Lung (tissue), 12 donors: ENCODE data around the gene RRN3. TPM values are rescaled to one million over a fixed set of nuclear protein-coding genes. Genes with fewer than 3 reads are reported as not detected.
"Not testable (repeated sequence)": the region's sequence is repeated elsewhere in the genome, so short reads cannot be mapped to it uniquely, and the experiment has no call there.

Experiments
- ATAC-seq: fragments of 200-7000 bp; cut with Tn5 transposase; one replicate; pipeline ENCODE4 v1.9.1; 2020; ENCODE audit warnings: moderate number of reproducible peaks; ENCODE audit not compliant: insufficient read depth, low FRiP score
- DNase-seq, 3 donors: peaks; one replicate each; pipeline ENCODE4 v3.0.0-alpha.2; 2013 to 2017
- H3K27ac ChIP-seq, 2 donors: one replicate each; pipeline ENCODE4 v1.5.1; 2013; ENCODE audit warnings: mild to moderate bottlenecking in 2 of 2, moderate library complexity in 2 of 2, control low read depth in 1 of 2, inconsistent platforms in 1 of 2, low read depth in 1 of 2, low read length in 1 of 2
- H3K27me3 ChIP-seq, 3 donors: one replicate each; pipeline ENCODE4 v1.5.1; 2013; ENCODE audit warnings: low read length in 2 of 3; ENCODE audit not compliant: control insufficient read depth in 3 of 3, insufficient read depth in 3 of 3
- H3K36me3 ChIP-seq, 4 donors: one replicate each; pipeline ENCODE4 v1.5.1; 2013; ENCODE audit warnings: low read length in 4 of 4, mild to moderate bottlenecking in 1 of 4, moderate library complexity in 1 of 4; ENCODE audit not compliant: control insufficient read depth in 4 of 4, insufficient read depth in 4 of 4
- H3K4me1 ChIP-seq, 5 donors: one replicate each; pipeline ENCODE4 v1.5.1; 2013; ENCODE audit warnings: low read length in 5 of 5, mild to moderate bottlenecking in 2 of 5, moderate library complexity in 1 of 5; ENCODE audit not compliant: control insufficient read depth in 5 of 5, insufficient read depth in 5 of 5
- H3K4me3 ChIP-seq: one replicate; pipeline ENCODE4 v1.5.1; 2013; ENCODE audit warnings: mild to moderate bottlenecking, control low read depth, moderate library complexity
- H3K9ac ChIP-seq, 2 donors: one replicate each; pipeline ENCODE4 v1.5.1; 2013; ENCODE audit warnings: low read length in 2 of 2, control low read depth in 1 of 2; ENCODE audit not compliant: insufficient read depth in 1 of 2
- H3K9me3 ChIP-seq, 4 donors: one replicate each; pipeline ENCODE4 v1.5.1; 2013; ENCODE audit warnings: low read length in 3 of 4, mild to moderate bottlenecking in 1 of 4, moderate library complexity in 1 of 4; ENCODE audit not compliant: control insufficient read depth in 4 of 4, insufficient read depth in 3 of 4
- WGBS, 2 donors: extraction: QIAGEN DNeasy Blood & Tissue Kit; methylation state at CpG; one replicate each; pipeline ENCODE4 v1.1.7; 2013; 5-methylcytosine and 5-hydroxymethylcytosine counted together
- polyA plus RNA-seq, 2 donors: library from polyadenylated mRNA; stranded (reverse); fragments of 200-250 nt; gene quantifications; one replicate each; pipeline ENCODE4 v1.2.1, GENCODE V29; 2013
- total RNA-seq, 2 donors: library from RNA; depleted of rRNA in 1 of 2; stranded (reverse); fragments of >200 nt in 1 of 2; gene quantifications; one replicate each; pipeline ENCODE4 v1.2.1, GENCODE V29; 2014 to 2021
- TF ChIP-seq, protein P1 (sequence below): IDR thresholded peaks from 2 replicates; pipeline ENCODE4 v1.5.1; 2012; ENCODE audit warnings: mild to moderate bottlenecking; ENCODE audit errors: control extremely low read depth, extremely low read depth
- donor health status: control.
- donor health status: control.
- donor health status: Bipolar disorder and iron deficiency.
- donor health status: healthy.
- donor health status: DM: yes; HTN: yes; CAD: no.

The RRN3 gene
- total and polyA plus RNA-seq, 4 donors: 11.1 to 43.1 (median 19.3) TPM

DNA sequence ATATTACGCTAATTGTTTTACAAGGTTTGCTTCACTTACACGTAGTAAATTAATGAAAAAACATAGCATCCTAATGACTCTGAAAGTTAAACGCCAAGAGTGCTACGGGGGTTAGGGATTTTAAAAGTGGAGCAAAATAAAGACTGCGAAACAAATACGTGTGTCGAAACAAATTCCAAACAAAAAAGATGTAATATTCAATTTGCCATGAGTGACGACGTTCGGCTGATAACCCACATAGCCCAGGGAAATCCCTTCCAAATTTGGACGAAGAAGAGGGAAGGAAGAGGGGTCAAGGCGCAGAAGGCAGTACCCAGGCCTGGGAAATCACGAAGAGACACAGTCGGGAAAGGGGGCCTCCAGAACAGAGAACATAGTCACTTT is 509 bp downstream of the RRN3 start:
- WGBS, 2 donors: 7 to 8% methylated on average over 11 to 12 of the region's 14 CpGs
- Histone ChIP-seq H3K27ac (peak overlapping the region; percentile 88 to 92), H3K9ac (peak overlapping the region; percentile 44 to 83), H3K4me3 (peak overlapping the region; percentile 68)
- not testable (repeated sequence) for H3K9me3 ChIP-seq, H3K36me3 ChIP-seq, ATAC-seq, H3K4me1 ChIP-seq, H3K27me3 ChIP-seq, DNase-seq

DNA sequence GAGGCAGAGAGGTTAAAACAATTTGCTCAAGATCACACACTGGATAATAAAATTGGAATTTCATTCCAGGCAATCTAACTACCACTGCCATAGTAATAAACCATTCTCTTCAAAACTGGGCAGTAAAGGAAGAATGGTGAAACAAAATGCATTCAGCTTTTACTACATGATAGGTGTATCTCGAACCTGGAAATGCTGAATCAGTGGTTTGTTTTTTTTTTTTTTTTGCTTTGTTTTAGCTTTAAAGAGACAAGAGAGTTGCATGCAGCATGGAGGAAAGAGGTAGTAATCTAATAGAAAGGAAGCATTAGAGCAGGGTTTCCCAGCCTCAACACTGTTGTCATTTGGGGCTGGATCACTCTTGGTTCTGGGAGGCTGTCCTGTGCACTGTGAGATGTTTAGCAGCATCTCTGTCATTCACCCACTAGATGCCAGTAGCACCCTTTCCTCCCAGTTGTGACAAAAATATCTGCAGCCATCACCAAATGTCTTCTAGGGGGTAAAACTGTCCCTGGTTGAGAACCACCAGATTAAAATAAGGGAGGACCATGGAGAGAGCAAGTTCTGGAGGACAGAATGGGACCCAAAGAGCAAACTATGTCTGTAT is 3.3 kb downstream of the RRN3 start:
- not testable (repeated sequence) for H3K36me3 ChIP-seq, H3K9ac ChIP-seq, H3K27ac ChIP-seq, DNase-seq, ATAC-seq, H3K4me3 ChIP-seq, H3K4me1 ChIP-seq, H3K27me3 ChIP-seq, H3K9me3 ChIP-seq
- 81 to 86% methylated on average over 1 of the region's 1 CpG for WGBS, 2 donors

DNA sequence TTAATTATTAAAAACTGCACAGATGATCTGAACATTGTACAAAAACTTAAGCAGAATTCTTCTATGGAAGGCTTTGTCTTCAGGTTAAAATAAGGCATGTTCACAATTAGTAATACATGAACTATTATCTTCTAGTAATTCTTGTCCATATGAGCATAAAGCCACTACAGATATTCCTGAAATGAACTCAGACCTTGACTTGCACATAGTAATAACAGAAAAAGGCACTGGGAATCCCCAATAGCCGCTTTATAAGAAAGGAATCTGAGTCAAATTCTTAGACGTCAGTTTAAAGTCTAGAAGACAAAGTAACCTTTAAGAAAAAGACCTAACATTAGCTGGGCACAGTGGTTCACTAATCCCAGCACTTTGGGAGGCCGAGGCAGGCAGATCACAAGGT is 11.3 kb downstream of the RRN3 start:
- ATAC-seq, H3K27ac ChIP-seq, H3K27me3 ChIP-seq, H3K4me3 ChIP-seq, H3K4me1 ChIP-seq, H3K36me3 ChIP-seq, H3K9ac ChIP-seq, H3K9me3 ChIP-seq, DNase-seq: not testable (repeated sequence)
- WGBS, 2 donors: 87 to 90% methylated on average over 3 of the region's 3 CpGs

DNA sequence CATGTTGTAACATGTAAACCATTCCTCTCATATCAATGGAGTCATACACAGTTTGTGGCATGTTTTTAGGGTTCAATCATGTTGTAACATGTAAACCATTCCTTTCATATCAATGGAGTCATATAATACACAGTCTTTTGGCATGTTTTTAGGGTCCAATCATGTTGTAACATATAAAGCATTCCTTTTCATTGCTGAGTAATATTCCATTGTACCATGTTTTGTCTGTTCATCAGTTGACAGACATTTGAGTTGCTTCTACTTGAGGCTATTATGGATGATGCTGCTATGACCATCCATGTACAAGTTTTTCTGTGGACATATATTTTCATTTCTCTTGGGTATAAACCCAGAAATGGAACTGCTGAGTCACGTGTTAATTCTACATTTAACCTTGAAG is 13.2 kb downstream of the RRN3 start:
- ATAC-seq, H3K27ac ChIP-seq, H3K4me3 ChIP-seq, H3K9me3 ChIP-seq, H3K4me1 ChIP-seq, H3K9ac ChIP-seq, H3K27me3 ChIP-seq, DNase-seq: not testable (repeated sequence)
- peaks cover 2 to 11% (median 7%) of the 10 kb centered on the region in 4 donors for H3K36me3 ChIP-seq
- WGBS, 2 donors: 80 to 100% methylated on average over 1 of the region's 1 CpG

DNA sequence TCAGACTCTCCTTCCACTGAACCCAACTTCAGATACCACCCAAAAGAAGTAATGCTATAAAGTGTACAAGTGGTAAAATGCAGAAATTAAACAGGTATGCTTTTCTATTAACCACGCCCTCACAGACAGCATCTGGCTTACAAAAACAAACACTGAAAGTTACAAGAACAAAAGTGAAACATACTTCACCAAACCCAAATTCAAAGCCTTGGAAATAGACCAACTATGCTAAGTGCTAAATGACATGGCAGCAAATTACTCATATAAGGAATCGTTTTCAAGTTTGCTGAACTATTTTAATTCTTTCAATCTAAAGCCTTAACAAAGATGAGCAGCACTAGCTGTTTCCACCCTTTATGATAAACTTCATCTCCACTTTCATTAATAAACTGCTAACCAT is 17.9 kb downstream of the RRN3 start:
- not testable (repeated sequence) for H3K27me3 ChIP-seq, H3K9me3 ChIP-seq, H3K27ac ChIP-seq, H3K4me3 ChIP-seq, H3K4me1 ChIP-seq, H3K9ac ChIP-seq, DNase-seq, ATAC-seq
- 49 to 82% methylated on average over 2 of the region's 2 CpGs for WGBS, 2 donors
- peaks cover 16 to 28% (median 23%) of the 10 kb centered on the region in 4 donors for H3K36me3 ChIP-seq

DNA sequence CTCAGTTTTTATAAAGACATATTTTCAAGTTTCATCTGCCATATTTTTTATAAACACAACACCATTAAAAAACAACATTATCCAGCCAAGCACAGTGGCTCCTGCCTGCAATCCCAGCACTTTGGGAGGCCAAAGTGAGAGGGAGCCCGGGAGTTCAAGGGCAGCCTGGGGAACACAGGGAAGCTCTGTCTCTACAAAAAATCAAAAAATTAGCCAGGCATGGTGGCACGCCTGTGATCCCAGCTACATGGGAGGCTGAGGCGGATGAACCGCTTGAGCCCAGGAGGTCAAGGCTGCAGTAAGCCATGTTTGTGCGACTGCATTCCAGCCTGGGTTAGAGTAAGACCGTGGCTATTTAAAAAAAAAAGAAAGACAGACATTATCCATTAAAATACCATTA is 21.0 kb downstream of the RRN3 start:
- H3K4me1 ChIP-seq: no peaks in the 10 kb centered on the region
- DNase-seq: no peak
- TF ChIP-seq, protein P1, sequence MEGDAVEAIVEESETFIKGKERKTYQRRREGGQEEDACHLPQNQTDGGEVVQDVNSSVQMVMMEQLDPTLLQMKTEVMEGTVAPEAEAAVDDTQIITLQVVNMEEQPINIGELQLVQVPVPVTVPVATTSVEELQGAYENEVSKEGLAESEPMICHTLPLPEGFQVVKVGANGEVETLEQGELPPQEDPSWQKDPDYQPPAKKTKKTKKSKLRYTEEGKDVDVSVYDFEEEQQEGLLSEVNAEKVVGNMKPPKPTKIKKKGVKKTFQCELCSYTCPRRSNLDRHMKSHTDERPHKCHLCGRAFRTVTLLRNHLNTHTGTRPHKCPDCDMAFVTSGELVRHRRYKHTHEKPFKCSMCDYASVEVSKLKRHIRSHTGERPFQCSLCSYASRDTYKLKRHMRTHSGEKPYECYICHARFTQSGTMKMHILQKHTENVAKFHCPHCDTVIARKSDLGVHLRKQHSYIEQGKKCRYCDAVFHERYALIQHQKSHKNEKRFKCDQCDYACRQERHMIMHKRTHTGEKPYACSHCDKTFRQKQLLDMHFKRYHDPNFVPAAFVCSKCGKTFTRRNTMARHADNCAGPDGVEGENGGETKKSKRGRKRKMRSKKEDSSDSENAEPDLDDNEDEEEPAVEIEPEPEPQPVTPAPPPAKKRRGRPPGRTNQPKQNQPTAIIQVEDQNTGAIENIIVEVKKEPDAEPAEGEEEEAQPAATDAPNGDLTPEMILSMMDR: no peak
- H3K36me3 ChIP-seq: peaks cover 20 to 37% (median 25%) of the 10 kb centered on the region in 4 donors
- no peak overlapping the region for H3K4me3 ChIP-seq
- H3K9ac ChIP-seq: no peak overlapping the region
- no peak for ATAC-seq
- no peak overlapping the region for H3K27ac ChIP-seq
- WGBS, 2 donors: 89 to 91% methylated on average over 6 of the region's 6 CpGs
- H3K9me3 ChIP-seq: no peaks in the 10 kb centered on the region
- no peaks in the 10 kb centered on the region for H3K27me3 ChIP-seq

DNA sequence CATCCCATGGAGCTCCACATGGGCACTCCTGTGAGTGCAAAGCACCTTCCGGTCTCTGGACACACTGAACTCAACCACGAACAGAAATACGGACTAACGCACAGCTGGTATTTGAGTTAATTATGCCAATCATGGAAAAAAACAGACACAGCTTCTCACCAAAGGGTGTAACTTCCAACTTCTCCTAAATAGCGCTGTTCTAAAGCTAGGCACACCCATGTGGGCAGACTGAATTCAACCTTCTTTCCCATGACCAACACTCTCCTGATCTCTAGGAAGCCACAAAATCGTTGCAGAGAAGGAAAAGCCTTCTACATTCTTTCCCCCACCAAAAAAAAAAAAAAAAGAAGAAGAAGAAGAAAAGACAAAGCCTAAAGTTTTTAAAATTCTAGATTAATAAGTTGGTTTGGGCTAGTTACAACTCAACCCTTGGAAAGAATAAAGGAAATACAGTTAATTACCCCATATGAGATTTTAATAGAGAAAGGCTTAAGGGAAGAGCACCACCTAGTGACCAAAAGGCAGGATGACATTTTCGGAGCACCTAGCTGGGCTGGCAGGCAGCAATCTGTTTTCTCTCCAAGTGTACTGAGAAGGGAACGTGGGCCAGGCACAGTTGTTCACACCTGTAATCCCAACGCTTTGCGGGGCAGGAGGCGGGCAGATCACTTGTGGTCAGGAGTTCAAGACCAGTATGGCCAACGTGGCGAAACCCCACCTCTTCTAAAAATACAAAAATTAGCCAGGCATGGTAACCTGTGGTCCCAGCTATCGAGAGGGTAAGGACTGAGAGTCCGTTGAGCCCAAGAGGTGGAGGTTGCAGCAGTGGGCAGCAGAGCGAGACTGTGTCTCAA is 21.9 kb downstream of the RRN3 start:
- DNase-seq, H3K27me3 ChIP-seq, H3K4me1 ChIP-seq, H3K9me3 ChIP-seq, H3K9ac ChIP-seq, H3K4me3 ChIP-seq, H3K27ac ChIP-seq: not testable (repeated sequence)
- peak; percentile 79 for ATAC-seq
- peaks cover 20 to 37% (median 26%) of the 10 kb centered on the region in 4 donors for H3K36me3 ChIP-seq
- WGBS, 2 donors: 65 to 66% methylated on average over 15 of the region's 16 CpGs
